GM21423 (cell line): ENCODE data around the gene LTBR.
"Not testable (repeated sequence)": the region's sequence is repeated elsewhere in the genome, so short reads cannot be mapped to it uniquely, and the experiment has no call there.

Source experiments
- ATAC-seq: cut with Tn5 transposase; IDR thresholded peaks from one replicate; pipeline ENCODE4 v1.9.1; 2021; ENCODE audit warnings: mild to moderate bottlenecking, moderate library complexity; ENCODE audit not compliant: unreplicated experiment

The LTBR gene

DNA sequence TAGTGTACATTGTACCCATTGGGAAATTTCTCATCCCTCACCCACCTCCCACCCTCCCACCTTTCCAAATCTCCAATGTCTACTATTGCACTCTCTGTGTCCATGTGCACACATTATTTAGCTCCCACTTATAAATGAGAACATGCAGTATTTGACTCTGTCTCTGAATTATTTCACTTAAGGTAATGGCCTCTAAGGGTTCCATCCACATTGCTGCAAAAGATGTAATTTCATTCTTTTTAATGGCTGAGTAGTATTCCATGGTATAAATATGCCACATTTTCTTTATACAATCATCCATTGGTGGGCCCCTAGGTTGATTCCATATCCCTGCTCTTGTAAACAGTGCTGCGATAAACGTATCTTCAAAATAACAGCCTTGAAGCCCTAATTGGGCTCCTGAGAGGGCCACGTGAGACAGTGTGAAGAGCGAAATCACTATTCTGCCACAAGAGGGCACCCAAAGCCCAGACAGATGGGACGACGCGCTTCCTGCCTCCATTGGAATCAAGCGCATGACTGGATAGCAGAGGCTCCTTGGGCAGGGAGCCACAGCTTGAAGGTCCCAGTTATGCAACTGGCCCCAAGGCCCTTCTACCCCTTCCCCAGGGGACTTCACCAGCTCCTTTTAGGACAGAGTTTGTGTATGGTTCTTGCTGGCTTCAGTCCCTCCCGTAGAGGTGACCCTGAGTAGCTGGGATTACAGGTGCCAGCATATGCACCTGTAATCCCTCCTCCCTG is 39.5 kb downstream of the LTBR start:
- ATAC-seq, result peak; percentile 45

DNA sequence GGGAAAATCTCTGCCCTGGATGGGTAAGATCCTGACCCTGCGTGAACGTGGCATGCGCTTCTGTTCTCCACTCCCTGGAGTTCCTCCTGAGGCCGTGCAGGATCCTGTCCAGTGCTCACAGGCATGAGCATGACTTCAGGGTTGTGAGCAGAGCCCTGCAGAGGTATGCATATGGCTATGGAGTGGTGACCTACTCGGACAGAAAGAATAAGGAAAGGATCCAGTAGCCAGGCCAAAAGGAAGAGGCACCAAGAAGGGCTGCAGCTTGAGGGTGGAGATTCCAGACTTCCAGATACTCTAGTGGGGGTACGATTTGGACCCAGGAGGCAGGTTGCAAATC is 40.0 kb downstream of the LTBR start:
- ATAC-seq, result no peak

DNA sequence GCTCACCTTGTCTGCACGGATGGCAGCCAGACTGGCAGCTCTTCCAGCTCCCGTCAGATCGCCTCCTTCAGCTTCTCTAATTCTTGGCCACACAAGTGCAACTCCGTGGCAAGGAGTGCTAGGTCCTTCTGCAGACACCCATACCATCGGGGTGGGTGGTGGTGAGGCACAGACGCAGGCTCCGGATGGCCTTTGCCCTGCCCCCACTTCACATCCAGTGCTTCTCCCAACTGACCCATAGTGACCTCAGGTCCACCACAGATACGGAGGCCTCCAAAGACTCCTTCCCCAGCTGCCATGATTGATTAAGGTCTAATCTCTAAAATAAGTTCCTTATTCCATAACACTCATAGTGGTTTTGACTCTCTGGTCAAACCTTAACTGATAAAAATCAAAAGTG is 40.9 kb downstream of the LTBR start:
- no peak for ATAC-seq

DNA sequence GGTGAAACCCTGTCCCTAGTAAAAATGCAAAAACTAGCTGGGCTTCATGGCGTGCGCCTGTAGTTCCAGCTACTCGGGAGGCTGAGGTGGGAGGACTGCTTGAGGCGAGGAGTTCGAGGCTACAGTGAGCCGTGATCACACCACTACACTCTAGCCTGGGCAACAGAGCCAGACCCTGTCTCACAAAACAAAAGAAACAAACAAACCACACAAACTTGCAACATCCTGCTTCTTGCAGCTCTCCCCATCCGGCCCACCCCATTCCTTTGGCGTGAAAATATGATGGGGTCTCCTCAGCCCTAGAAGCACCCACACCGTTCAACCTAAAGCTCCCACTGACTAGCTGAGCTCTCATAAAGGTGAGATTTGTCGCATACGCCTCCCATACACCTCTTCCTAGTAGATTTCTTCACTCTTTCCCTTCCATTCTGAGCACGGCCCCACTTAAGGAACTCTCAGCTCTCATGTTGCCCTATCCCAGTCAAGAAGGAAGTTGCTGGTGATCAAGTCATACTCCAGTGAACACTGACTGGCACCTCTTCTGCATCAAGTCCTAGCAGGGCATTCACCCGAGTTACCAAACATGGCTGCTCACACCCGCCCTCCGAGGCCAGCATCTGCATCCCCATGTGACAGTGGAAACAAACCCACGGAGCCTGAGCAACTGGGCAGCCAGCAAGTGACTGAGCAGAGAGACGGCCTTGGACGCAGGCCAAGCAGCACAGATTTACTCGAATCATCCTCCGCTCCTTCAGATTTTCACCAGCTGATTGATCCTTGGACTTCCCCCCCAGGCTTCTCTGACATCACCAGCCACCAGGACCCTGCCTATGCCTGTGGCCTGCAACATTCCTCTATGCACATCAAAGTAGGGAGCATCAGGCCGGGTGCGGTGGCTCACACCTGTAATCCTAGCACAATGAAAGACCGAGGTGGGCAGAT is 41.9 kb downstream of the LTBR start:
- no peak for ATAC-seq

DNA sequence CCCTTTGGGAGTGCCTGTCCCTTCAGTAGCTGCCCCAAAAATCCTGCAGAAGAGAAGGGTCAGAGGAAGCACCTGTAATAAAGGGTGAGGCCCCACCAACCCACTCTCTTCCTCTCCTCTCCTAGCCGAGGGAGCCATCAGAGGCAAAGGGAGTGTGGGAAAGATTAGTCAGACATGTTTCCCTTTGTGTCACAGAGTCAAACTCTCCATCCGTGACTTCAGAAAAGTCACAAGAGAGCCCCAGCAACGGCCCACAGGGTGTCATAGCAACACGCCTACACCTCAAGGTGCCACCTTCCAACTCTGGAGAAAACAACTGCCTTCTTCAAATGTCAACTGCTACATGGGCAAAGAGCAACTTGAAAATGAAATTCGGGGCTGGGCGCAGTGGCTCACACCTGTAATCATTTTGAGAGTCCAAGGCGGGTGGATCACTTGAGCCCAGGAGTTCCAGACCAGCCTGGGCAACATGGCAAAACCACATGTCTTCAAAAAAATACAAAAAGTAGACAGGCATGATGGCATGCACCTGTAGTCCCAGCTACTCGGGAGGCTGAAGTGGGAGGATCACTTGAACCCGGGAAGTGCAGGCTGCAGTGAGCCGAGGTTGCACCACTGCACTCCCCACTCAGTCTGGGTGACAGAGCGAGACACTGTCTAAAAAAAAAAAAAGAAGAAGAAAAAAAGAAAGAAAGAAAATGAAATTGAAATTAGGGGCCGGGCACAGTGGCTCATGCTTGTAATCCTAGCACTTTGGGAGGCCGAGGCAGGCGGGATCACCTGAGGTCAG is 43.1 kb downstream of the LTBR start:
- peak; percentile 61 for ATAC-seq

DNA sequence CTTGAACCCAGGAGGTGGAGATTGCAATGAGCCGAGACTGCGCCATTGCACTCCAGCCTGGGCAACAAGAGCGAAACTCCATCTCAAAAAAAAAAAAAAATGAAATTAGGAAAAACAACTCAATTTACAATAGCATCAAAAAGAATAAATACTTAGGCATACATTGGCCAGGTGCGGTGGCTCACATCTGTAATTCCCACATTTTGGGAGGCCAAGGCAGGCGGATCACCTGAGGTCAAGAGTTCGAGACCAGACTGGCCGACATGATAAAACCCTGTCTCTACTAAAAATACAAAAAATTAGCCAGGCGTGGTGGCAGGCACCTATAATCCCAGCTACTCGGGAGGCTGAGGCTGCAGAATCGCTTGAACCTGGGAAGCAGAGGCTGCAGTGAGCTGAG is 43.8 kb downstream of the LTBR start:
- not testable (repeated sequence) for ATAC-seq

DNA sequence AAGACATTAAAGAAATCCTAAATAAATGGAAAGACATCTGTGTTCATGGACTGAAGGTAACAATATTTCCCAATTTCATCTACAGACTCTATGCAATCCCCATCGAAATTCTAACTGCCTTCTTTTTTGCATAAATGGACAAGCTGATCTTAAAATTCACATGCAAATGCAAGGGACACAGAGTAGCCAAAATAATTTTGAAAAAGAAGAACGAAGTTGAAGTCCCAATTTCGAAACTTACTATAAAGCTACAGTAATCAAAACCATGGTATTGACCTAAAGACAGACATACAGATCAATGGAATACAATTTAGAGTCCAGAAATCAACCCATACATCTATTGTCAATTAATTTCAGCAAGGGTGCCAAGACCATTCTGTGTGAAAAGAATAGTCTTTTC is 44.4 kb downstream of the LTBR start:
- no peak for ATAC-seq

DNA sequence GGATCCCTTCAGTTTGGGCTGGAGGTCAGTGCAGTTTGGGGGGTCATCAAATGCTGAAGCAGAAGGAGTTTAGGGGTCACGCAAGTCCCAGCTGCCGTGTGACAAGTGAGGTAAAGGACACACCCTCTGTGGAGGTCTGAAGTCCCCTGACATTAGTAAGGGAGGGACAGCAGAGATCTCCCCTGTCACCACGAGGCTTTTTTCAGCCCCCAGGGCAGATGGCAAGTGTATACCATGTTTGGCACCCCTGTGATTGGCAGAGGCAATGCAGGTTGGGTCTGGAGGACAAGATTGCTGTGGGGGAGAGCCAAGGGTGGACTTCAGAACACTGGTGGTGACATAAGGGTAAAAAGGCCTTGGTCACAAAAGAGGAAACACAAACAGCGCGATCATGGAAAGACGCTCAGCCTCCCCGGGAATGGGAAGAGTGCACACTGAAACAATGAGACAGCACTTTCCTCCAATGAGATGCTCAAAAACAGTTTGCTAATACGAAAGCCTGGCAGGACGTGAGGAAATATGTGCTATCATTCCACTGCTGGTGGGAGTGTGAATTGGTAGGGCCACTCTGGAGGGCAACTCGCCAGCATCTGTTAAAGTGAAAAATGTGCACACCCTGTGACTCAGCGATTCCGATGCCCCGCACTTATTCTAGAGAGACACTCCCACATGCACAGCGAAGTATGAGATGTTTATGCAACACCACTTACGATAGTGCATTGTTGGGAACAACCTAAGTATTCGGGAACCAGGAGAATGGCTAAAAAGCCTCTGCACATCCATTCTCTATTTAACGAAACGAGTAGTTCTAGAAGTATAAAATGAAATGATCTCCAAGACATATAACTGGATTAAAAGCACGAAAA is 46.4 kb downstream of the LTBR start:
- no peak for ATAC-seq

DNA sequence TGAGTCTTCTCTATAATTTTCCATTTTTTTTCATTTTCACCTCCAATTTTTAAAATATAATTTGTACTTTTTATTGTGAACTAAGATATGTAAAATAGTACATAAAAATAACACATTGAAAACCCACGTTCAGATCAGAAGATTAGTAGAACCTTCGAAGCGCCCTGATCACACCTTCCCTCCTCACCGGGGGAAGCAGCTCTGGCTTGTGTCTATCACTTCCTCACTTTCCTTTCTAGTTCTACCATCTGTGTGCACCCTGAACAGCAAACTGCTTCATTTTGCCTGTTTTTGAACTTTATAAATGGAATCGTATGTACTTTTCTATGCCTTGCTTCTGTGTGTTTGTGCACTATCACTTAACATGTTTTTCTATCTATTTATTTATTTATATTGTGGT is 49.0 kb downstream of the LTBR start:
- ATAC-seq, result no peak

DNA sequence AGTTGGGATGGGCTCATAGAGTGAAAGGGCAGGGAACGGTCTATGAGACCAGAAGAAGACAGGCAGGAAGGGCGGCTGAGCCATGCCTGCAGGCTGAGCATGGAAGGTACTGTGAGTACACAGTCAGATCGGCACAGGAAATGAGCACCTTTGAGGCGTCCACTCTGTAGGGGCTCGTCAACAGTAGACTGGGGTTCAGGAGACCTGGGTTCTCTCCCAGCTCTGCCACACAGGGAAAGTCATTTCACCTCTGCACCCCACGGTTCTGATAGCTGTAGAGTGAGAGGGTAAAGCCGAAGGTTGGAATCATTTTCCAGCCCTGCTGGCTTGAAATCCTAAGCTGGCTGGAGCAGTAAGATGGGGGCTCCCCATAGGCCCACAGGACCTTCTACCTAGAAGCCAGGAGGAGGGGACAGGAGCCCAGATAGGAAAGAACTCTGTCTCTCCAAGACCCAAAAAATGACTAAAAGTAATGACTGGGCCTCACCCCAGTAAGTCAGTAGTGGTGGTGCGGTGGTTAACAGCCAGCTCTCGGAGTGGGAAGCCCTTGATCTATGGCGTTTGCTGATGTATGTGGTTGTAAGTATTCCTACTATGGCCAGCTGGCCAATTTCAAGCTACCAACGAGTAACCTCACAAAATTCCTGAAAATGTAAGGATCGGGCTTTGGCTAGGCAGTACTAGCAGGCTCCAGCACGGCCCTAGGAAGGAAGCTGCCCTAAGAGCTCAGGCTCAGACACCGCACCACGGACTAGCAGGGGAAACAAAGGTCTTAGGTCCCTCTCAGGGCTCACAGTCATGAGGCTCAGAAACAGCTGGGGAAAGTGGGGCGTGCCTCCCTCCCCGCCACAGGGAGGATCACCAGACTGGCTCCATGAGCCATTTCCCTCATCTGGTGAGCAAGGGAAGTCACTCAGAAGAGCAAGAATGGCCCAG is 50.5 kb downstream of the LTBR start:
- no peak for ATAC-seq

DNA sequence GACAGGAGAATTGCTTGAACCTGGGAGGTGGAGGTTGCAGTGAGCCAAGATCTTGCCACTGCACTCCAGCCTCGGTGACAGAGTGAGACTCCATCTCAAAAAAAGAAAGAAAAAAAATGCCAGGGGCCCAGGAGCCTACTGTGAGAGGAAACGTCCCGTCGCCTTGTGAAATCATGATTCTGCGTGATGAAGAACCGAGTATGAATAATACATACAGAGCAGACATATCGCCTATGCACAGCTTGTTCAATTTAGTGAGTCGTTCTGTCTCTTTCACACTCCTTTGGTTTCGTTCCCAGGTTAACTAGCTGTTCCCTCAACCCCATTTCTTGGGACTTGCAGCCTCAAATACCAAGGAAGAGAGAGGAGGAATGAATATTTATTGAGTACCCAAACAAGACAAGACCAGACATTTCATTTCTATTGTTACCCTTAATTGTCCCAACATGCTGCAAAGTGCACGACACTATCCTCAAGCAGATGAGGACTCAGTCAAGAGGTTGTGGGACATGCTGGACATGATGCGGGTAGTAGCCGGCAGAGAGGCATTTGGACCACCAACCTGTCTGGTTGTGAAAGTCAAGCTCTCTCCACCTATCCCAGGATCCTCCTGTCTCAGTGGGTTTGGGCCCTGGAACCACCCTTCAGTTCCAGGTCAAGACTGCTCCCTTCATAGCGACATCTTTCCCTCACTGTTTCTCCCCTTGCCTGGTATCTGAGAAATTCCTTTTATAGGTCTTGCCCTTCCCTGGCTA is 52.2 kb downstream of the LTBR start:
- no peak for ATAC-seq

DNA sequence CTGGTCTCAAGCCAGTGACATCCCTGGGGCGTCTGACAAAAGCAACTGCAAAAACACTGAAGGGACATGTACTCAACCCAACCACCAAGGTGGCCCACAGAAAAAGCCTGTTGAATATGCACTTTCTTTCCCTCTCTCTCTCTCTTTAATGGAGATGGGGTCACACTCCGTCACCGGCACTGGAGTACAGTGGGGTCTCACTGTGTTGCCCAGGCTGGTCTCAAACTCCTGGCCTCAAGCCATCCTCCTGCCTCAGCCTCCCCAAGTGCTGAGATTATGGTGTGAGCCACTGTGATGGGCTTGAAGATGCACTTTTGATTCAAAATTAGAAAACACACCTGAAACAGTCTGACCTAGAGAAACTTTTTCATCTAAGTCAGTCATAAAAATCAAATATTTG is 53.6 kb downstream of the LTBR start:
- ATAC-seq, result no peak

DNA sequence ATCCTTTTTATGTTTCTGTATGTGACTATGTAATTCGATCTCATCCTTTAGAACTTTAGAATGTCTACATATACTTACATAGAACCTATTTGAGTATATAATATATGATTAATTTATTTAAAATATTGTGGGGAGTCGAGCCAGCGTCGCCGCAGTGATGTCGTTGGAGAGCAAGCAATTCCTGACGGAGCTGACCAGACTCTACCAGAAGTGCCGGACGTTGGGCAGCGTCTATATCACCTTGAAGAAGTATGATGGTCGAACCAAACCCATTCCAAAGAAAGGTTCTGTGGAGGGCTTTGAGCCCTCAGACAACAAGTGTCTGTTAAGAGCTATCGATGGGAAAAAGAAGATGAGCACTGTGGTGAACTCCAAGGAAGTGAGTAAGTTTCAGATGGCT is 54.4 kb downstream of the LTBR start:
- ATAC-seq, result no peak

DNA sequence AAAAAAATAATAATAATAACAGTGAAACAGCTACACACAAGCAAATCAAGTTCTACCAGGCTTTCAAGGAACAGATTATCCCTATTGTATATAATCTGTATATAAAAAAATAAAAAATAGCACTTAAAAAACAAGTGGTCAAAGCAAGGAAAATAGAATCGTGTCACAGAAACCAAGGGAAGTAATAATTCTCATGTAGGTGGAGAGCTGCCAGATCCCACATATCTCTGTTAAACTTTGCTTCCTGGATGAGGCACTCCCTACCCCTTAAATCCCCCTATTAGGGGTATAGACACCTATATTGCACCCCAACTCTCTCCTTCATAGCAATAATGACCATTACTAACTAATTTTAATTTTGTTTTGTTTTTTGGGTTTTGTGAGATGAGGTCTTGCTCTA is 56.4 kb downstream of the LTBR start:
- no peak for ATAC-seq
